Upper lobe of right lung (tissue), 1 donor: Measurements from ENCODE around the gene LRRC51. TPM values are rescaled to one million over a fixed set of nuclear protein-coding genes. Genes with fewer than 3 reads are reported as not detected.
"Not testable (repeated sequence)": the region's sequence is repeated elsewhere in the genome, so short reads cannot be mapped to it uniquely, and the experiment has no call there.

ENCODE experiments used
- ATAC-seq: fragments of 200-7000 bp; cut with Tn5 transposase; one replicate; pipeline ENCODE4 v1.9.1; 2020; ENCODE audit warnings: mild to moderate bottlenecking, moderate library complexity
- DNase-seq: peaks from one replicate; pipeline ENCODE4 v3.0.0-alpha.2; 2020
- H3K27ac ChIP-seq: fragments of 200-600 bp; one replicate; pipeline ENCODE4 v1.8.0; 2022
- H3K27me3 ChIP-seq: fragments of 200-600 bp; one replicate; pipeline ENCODE4 v1.8.0; 2022; ENCODE audit warnings: mild to moderate bottlenecking
- H3K36me3 ChIP-seq: fragments of 200-600 bp; one replicate; pipeline ENCODE4 v1.8.0; 2022
- H3K4me1 ChIP-seq: fragments of 200-600 bp; one replicate; pipeline ENCODE4 v1.8.0; 2022
- H3K4me3 ChIP-seq: fragments of 200-600 bp; one replicate; pipeline ENCODE4 v1.8.0; 2022; ENCODE audit warnings: mild to moderate bottlenecking
- H3K9me3 ChIP-seq: fragments of 200-600 bp; one replicate; pipeline ENCODE4 v1.8.0; 2022
- intact Hi-C: fragments of 100-400 bp; cut with DNase I; formaldehyde crosslinking; loops from one replicate; pipeline ENCODE4 v1.11.0; 2022
- microRNA-seq: library from miRNA; unstranded; fragments of <30 nt; microRNA quantifications from one replicate; pipeline ENCODE4 v1.2.0, GENCODE V29; 2020; ENCODE audit warnings: borderline microRNAs expressed
- total RNA-seq: library from RNA; stranded (reverse); fragmentation: NEBNext Ultra II Directional; extraction: Animal tissue kit (Norgen Biotek cat#: 25700); gene quantifications from one replicate; pipeline ENCODE4 v1.2.1, GENCODE V29; 2021
- TF ChIP-seq, protein P1 (sequence below): fragments of 200-600 bp; IDR thresholded peaks from one replicate; pipeline ENCODE4 v1.8.0; 2022; ENCODE audit warnings: antibody characterized with exemption
- donor health status: DM: no; HTN: yes; CAD: no; lungs with severe emphysema.

Gene LRRC51
- total RNA-seq, 1 donor from 2014 or later, result 6.8 TPM

DNA sequence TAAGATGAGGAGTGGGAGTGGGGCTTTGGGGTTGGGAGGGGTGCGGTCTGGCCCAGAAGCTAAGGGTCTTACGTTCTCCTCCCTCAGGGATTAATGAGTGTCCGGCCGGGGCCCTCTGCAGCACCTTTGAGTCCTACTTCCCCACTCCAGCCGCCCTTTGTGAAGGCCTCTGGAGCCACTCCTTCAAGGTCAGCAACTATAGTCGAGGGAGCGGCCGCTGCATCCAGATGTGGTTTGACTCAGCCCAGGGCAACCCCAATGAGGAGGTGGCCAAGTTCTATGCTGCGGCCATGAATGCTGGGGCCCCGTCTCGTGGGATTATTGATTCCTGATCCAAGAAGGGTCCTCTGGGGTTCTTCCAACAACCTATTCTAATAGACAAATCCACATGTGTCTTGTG is 58.9 kb downstream of the LRRC51 start:
- ATAC-seq (no peak), DNase-seq (no peak)
- Histone ChIP-seq H3K4me1 (no peaks in the 10 kb centered on the region), H3K36me3 (no peaks in the 10 kb centered on the region), H3K9me3 (no peaks in the 10 kb centered on the region), H3K4me3 (no peak overlapping the region), H3K27me3 (no peaks in the 10 kb centered on the region), H3K27ac (no peak overlapping the region)
- TF ChIP-seq, protein P1, sequence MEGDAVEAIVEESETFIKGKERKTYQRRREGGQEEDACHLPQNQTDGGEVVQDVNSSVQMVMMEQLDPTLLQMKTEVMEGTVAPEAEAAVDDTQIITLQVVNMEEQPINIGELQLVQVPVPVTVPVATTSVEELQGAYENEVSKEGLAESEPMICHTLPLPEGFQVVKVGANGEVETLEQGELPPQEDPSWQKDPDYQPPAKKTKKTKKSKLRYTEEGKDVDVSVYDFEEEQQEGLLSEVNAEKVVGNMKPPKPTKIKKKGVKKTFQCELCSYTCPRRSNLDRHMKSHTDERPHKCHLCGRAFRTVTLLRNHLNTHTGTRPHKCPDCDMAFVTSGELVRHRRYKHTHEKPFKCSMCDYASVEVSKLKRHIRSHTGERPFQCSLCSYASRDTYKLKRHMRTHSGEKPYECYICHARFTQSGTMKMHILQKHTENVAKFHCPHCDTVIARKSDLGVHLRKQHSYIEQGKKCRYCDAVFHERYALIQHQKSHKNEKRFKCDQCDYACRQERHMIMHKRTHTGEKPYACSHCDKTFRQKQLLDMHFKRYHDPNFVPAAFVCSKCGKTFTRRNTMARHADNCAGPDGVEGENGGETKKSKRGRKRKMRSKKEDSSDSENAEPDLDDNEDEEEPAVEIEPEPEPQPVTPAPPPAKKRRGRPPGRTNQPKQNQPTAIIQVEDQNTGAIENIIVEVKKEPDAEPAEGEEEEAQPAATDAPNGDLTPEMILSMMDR, result no peak
- intact Hi-C loops, result no loop called here

DNA sequence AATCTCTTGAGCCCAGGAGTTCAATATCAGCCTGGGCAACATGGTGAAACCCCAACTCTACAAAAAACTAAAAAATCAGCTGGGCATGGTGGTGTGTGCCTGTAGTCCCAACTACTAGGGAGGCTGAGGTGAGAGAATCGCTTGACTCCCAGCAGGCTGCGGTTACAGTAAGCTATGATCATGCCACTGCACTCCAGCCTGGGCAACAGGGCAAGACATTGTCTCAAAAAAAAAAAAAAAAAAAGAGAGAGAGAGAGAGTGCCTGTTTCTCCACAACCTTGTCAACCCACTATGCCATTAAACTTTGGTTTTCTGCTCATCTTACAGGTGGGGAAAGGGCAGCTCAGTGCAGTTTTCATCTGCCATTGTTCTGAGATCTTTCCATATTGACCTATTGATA is 60.0 kb downstream of the LRRC51 start:
- no peak for ATAC-seq
- Histone ChIP-seq H3K9me3 (no peaks in the 10 kb centered on the region), H3K4me3 (no peak overlapping the region), H3K4me1 (no peaks in the 10 kb centered on the region), H3K27ac (no peak overlapping the region), H3K36me3 (no peaks in the 10 kb centered on the region), H3K27me3 (no peaks in the 10 kb centered on the region)
- TF ChIP-seq, protein P1, result no peak
- DNase-seq, result no peak
- intact Hi-C loops, result no loop called here

DNA sequence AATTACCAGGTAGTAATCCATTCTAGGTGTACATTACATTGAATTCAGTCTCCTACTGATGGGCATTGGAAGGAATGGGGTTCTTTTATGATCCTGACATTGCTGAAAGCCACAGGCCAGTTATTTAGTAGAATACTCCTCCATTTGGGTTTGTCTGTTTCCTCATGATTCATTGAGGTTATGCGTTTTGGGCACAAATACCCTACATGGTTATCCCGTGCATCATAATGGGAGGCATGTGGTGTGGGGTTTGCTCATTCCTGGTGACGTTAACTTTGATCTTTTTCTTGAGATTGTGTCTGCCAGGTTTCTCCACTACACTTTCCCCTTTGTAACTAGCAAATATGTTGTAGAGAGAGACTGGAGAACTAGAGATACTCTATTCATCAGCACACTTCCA is 60.4 kb downstream of the LRRC51 start:
- Histone ChIP-seq H3K4me1 (no peaks in the 10 kb centered on the region), H3K27ac (no peak overlapping the region), H3K4me3 (no peak overlapping the region), H3K27me3 (no peaks in the 10 kb centered on the region), H3K36me3 (no peaks in the 10 kb centered on the region), H3K9me3 (no peaks in the 10 kb centered on the region)
- ATAC-seq (no peak), DNase-seq (no peak)
- intact Hi-C loops, result no loop called here
- TF ChIP-seq, protein P1, result no peak

DNA sequence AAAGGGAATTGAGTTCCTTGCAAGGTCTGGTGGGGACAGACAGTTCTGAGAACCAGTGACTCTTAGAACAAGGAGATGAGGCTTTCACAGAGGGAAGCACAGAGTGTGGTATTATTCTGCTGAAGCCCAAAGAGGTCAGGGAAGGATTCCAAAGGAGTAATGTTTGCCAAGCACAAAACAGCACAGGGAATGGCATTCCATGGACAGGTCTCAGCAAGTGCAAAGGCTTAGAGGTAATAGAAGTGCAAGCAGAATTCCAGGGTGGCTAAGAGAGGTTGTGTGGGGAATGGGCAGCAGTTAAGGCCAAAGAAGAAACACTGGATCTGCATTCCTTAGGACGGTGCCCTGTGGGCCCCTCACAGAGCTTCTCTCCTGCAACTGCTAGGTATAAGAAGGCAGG is 61.4 kb downstream of the LRRC51 start:
- ATAC-seq, H3K27ac ChIP-seq, H3K4me3 ChIP-seq, H3K27me3 ChIP-seq, H3K36me3 ChIP-seq, DNase-seq, intact Hi-C loops, H3K4me1 ChIP-seq, H3K9me3 ChIP-seq: not testable (repeated sequence)

DNA sequence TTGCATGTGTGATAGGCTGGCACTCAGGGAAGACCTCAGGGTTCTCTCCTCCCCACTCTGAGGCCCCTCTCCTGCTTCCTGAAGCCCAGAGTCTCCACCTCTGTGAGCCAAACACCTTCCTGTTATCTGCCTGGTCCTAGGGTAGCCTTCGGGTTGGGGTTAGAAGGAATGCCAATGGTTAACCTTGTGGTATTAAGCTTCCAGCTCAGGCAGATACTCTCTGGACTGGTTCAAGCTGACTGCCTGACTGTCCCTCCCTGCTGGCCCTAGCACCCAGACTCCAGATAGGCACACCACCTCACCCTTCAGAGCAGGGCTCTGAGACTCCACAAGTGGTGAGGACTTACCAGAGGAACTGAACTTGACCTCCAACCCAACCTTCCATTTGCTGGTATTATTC is 61.9 kb downstream of the LRRC51 start:
- H3K27me3 ChIP-seq, H3K9me3 ChIP-seq, H3K27ac ChIP-seq, ATAC-seq, DNase-seq, intact Hi-C loops, H3K4me1 ChIP-seq, H3K4me3 ChIP-seq, H3K36me3 ChIP-seq: not testable (repeated sequence)

DNA sequence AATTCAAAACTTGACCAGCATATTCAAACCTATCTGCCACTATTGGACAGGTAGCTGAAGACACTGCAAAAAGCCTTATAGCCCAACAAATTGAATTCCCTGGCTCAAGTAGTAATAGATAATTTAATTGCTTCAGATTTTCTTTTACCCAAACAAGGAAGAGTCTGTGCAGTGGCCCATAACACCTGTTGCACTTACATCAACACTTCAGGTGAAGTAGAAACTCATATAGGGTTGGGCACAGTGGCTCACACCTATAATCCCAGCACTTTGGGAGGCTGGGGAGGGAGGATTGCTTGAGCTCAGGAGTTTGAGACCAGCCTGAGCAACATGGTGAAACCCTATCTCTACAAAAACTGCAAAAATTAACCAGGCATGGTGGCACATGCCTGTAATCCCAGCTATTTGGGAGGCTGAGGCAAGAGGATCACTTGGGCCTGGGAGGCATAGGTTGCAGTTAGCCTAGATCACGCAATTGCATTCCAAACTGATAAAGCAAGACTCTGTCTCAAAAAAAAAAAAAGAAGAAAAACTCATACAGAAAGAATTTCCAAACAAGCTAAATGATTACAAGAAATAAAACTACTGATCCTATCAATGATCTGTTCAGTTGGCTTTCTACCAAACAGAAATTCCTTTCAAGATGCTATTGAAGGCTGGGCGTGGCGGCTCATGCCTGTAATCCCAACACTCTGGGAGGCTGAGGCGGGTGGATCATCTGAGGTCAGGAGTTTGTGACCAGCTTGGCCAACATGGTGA is 64.3 kb downstream of the LRRC51 start:
- ATAC-seq, result no peak
- no peaks in the 10 kb centered on the region for H3K4me1 ChIP-seq
- H3K27ac ChIP-seq, result no peak overlapping the region
- H3K9me3 ChIP-seq, result no peaks in the 10 kb centered on the region
- no peak for DNase-seq
- no peaks in the 10 kb centered on the region for H3K36me3 ChIP-seq
- H3K27me3 ChIP-seq, result no peaks in the 10 kb centered on the region
- intact Hi-C loops, result no loop called here
- no peak overlapping the region for H3K4me3 ChIP-seq
- TF ChIP-seq, protein P1, result no peak

Small RNAs within 50 kb of the gene (microRNA-seq; reads per million reads assigned to microRNA genes)
- gene MIR3165, result not detected

Other genes with a start within 250 kb of the LRRC51 start
- gene DEFB108B, start 247.7 kb upstream of the LRRC51 start, total RNA-seq, result not detected
- not detected for gene DEFB131B, start 202.4 kb upstream of the LRRC51 start, total RNA-seq
- 7.0 TPM for gene XNDC1N, start 152.3 kb upstream of the LRRC51 start, total RNA-seq
- 26.8 TPM for gene RNF121, start 151.8 kb upstream of the LRRC51 start, total RNA-seq
- gene IL18BP, start 81.9 kb upstream of the LRRC51 start, total RNA-seq, result 21.5 TPM
- 192 TPM for gene NUMA1, start 308 bp upstream of the LRRC51 start, total RNA-seq
- gene LAMTOR1, start 22.4 kb downstream of the LRRC51 start, total RNA-seq, result 100 TPM
- not detected for gene TOMT, start 25.1 kb downstream of the LRRC51 start, total RNA-seq
- 25.2 TPM for gene ANAPC15, start 31.8 kb downstream of the LRRC51 start, total RNA-seq
- gene FOLR3, start 54.9 kb downstream of the LRRC51 start, total RNA-seq, result 29.0 TPM
- 163 TPM for gene FOLR1, start 111.3 kb downstream of the LRRC51 start, total RNA-seq
- 22.8 TPM for gene FOLR2, start 135.9 kb downstream of the LRRC51 start, total RNA-seq
- gene INPPL1, start 143.9 kb downstream of the LRRC51 start, total RNA-seq, result 146 TPM
- not detected for gene PHOX2A, start 163.3 kb downstream of the LRRC51 start, total RNA-seq